Transverse colon (tissue), 3 donors: Measurements from ENCODE around the gene KCTD17.

Source experiments
- POLR2A ChIP-seq: fragments of 450-650 bp; IDR thresholded peaks from one replicate; pipeline ENCODE4 v1.6.1; 2016; ENCODE audit warnings: antibody characterized with exemption, mild to moderate bottlenecking, moderate library complexity
- TF ChIP-seq, protein P1 (sequence below), 5 experiments: fragments of 200-600 bp in 3 of 5; fragments of 450-650 bp in 2 of 5; sonication (generic) in 3 of 5; IDR thresholded peaks; 1 replicate in 2 of 5; 2 replicates in 3 of 5; pipeline ENCODE4 v1.5.1; 2016 to 2017; ENCODE audit warnings: antibody characterized with exemption in 5 of 5, inconsistent platforms in 3 of 5, mild to moderate bottlenecking in 2 of 5, moderate library complexity in 1 of 5

DNA sequence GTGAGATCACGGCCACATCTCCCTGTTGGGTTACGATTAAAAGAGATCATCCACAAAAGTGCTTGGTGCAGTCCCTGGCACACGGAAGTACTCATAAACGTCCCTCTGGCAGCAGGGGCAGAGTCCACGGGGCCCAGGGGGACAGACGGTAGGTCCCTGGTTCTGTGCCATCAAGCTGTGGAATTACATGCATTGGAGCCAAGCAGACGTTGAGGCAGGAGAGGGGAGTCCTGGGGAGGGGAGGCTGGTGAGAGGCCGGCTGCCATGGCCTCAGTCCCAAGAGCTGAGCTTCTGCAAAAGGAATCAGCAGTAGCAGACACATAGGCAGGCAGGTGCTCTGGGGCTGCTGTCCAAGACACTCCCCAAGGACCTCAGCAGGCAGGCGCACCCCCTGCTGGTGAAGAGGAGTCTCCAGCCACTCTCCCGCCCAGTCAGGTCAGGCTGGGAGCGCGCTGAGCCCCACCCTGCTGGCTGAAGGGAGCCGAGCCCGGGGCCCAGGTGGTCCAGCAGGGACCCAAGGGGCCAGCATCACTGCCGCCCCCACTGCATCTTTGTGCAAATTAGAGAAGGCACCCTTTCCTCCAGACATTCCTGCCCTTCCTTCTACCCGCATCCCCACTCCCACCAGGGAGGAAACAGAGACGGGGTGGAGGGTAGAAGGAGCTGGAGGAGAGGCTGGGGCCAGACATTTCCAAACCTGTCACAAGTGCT, 7.6 kb upstream of the KCTD17 start:
- TF ChIP-seq, protein P1, sequence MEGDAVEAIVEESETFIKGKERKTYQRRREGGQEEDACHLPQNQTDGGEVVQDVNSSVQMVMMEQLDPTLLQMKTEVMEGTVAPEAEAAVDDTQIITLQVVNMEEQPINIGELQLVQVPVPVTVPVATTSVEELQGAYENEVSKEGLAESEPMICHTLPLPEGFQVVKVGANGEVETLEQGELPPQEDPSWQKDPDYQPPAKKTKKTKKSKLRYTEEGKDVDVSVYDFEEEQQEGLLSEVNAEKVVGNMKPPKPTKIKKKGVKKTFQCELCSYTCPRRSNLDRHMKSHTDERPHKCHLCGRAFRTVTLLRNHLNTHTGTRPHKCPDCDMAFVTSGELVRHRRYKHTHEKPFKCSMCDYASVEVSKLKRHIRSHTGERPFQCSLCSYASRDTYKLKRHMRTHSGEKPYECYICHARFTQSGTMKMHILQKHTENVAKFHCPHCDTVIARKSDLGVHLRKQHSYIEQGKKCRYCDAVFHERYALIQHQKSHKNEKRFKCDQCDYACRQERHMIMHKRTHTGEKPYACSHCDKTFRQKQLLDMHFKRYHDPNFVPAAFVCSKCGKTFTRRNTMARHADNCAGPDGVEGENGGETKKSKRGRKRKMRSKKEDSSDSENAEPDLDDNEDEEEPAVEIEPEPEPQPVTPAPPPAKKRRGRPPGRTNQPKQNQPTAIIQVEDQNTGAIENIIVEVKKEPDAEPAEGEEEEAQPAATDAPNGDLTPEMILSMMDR (IDR thresholded peaks at IDR 0.05), result peak; percentile 58 to 96 (median 73)
- TF ChIP-seq POLR2A, result peak; percentile 38
